ACC112 (cell line): ENCODE results near the gene CADM2.

Experiments
- H2AFZ ChIP-seq: fragments of 200-600 bp; sonication (generic); one replicate; pipeline ENCODE4 v1.6.0; 2017; ENCODE audit warnings: antibody characterized with exemption, low read length; ENCODE audit not compliant: unreplicated experiment
- H3K27ac ChIP-seq: fragments of 200-600 bp; sonication (generic); 2 replicates; pipeline ENCODE4 v1.5.1; 2014; ENCODE audit warnings: low read depth, mild to moderate bottlenecking, antibody characterized with exemption, low read length, moderate library complexity
- H3K27me3 ChIP-seq: fragments of 200-600 bp; sonication (generic); 2 replicates; pipeline ENCODE4 v1.6.1; 2014; ENCODE audit warnings: mild to moderate bottlenecking, antibody characterized with exemption, low read length, moderate library complexity, mixed read lengths; ENCODE audit not compliant: insufficient read depth
- H3K36me3 ChIP-seq: fragments of 200-600 bp; sonication (generic); 2 replicates; pipeline ENCODE4 v1.6.1; 2016; ENCODE audit warnings: mild to moderate bottlenecking, antibody characterized with exemption, low read length, moderate library complexity, mixed read lengths; ENCODE audit not compliant: insufficient read depth
- H3K4me1 ChIP-seq: fragments of 200-600 bp; sonication (generic); one replicate; pipeline ENCODE4 v1.6.1; 2016; ENCODE audit warnings: low read length, mixed read lengths; ENCODE audit not compliant: insufficient read depth, unreplicated experiment, control insufficient read depth
- H3K4me3 ChIP-seq: fragments of 200-600 bp; sonication (generic); 2 replicates; pipeline ENCODE4 v1.5.1; 2014; ENCODE audit warnings: mild to moderate bottlenecking, low read depth, low read length
- H3K79me2 ChIP-seq: fragments of 200-600 bp; sonication (generic); one replicate; pipeline ENCODE4 v1.6.0; 2016; ENCODE audit warnings: low read length; ENCODE audit not compliant: control insufficient read depth, unreplicated experiment, insufficient read depth

Gene CADM2

GRCh38 chr3:85254738-85255137 lies 295.9 kb downstream of the CADM2 start:
- no peaks in the 10 kb centered on the region for H3K27me3 ChIP-seq
- no peak overlapping the region for H2AFZ ChIP-seq
- H3K4me1 ChIP-seq = no peaks in the 10 kb centered on the region
- no peak overlapping the region for H3K4me3 ChIP-seq
- H3K79me2 ChIP-seq = no peaks in the 10 kb centered on the region
- no peak overlapping the region for H3K27ac ChIP-seq
- no peaks in the 10 kb centered on the region for H3K36me3 ChIP-seq

GRCh38 chr3:85255949-85256348 lies 297.2 kb downstream of the CADM2 start:
- H3K4me3 ChIP-seq = no peak overlapping the region
- no peak overlapping the region for H2AFZ ChIP-seq
- H3K4me1 ChIP-seq = no peaks in the 10 kb centered on the region
- H3K36me3 ChIP-seq = no peaks in the 10 kb centered on the region
- no peaks in the 10 kb centered on the region for H3K79me2 ChIP-seq
- H3K27me3 ChIP-seq = no peaks in the 10 kb centered on the region
- H3K27ac ChIP-seq = no peak overlapping the region

GRCh38 chr3:85258326-85258725 lies 299.5 kb downstream of the CADM2 start:
- H3K27me3 ChIP-seq = no peaks in the 10 kb centered on the region
- no peaks in the 10 kb centered on the region for H3K36me3 ChIP-seq
- H3K27ac ChIP-seq = no peak overlapping the region
- H2AFZ ChIP-seq = no peak overlapping the region
- no peaks in the 10 kb centered on the region for H3K79me2 ChIP-seq
- H3K4me1 ChIP-seq = no peaks in the 10 kb centered on the region
- H3K4me3 ChIP-seq = no peak overlapping the region

- Histone ChIP-seq H3K79me2 (no peaks in the 10 kb centered on the region), H2AFZ (no peak overlapping the region), H3K4me1 (no peaks in the 10 kb centered on the region), H3K36me3 (no peaks in the 10 kb centered on the region), H3K27me3 (no peaks in the 10 kb centered on the region), H3K4me3 (no peak overlapping the region), H3K27ac (no peak overlapping the region)
Observed at GRCh38 chr3:85258819-85259218, 300.0 kb downstream of the CADM2 start.

GRCh38 chr3:85259748-85260147 lies 301.0 kb downstream of the CADM2 start:
- no peaks in the 10 kb centered on the region for H3K27me3 ChIP-seq
- H3K79me2 ChIP-seq = no peaks in the 10 kb centered on the region
- H3K36me3 ChIP-seq = no peaks in the 10 kb centered on the region
- no peak overlapping the region for H2AFZ ChIP-seq
- H3K27ac ChIP-seq = no peak overlapping the region
- no peaks in the 10 kb centered on the region for H3K4me1 ChIP-seq
- no peak overlapping the region for H3K4me3 ChIP-seq

GRCh38 chr3:85264381-85264780 lies 305.6 kb downstream of the CADM2 start:
- H3K27ac ChIP-seq = no peak overlapping the region
- H3K27me3 ChIP-seq = no peaks in the 10 kb centered on the region
- no peaks in the 10 kb centered on the region for H3K36me3 ChIP-seq
- H3K79me2 ChIP-seq = no peaks in the 10 kb centered on the region
- H3K4me1 ChIP-seq = no peaks in the 10 kb centered on the region
- no peak overlapping the region for H2AFZ ChIP-seq
- no peak overlapping the region for H3K4me3 ChIP-seq

- Histone ChIP-seq H2AFZ (no peak overlapping the region), H3K4me1 (no peaks in the 10 kb centered on the region)
Observed at GRCh38 chr3:85270488-85270887, 311.7 kb downstream of the CADM2 start.

GRCh38 chr3:85271911-85272310 lies 313.1 kb downstream of the CADM2 start:
- Histone ChIP-seq H3K27me3 (no peaks in the 10 kb centered on the region), H3K4me3 (no peak overlapping the region), H3K36me3 (no peaks in the 10 kb centered on the region), H3K79me2 (no peaks in the 10 kb centered on the region), H3K27ac (no peak overlapping the region), H3K4me1 (no peaks in the 10 kb centered on the region), H2AFZ (no peak overlapping the region)

More at GRCh38 chr3:85270488-85270887, 311.7 kb downstream of the CADM2 start:
- H3K27ac ChIP-seq = no peak overlapping the region
- H3K4me3 ChIP-seq = no peak overlapping the region
- no peaks in the 10 kb centered on the region for H3K79me2 ChIP-seq
- H3K27me3 ChIP-seq = no peaks in the 10 kb centered on the region
- no peaks in the 10 kb centered on the region for H3K36me3 ChIP-seq

- Histone ChIP-seq H3K36me3 (no peaks in the 10 kb centered on the region), H3K4me3 (no peak overlapping the region), H3K27ac (no peak overlapping the region), H3K27me3 (no peaks in the 10 kb centered on the region), H3K4me1 (no peaks in the 10 kb centered on the region), H3K79me2 (no peaks in the 10 kb centered on the region), H2AFZ (no peak overlapping the region)
Observed at GRCh38 chr3:85288257-85288656, 329.5 kb downstream of the CADM2 start.

GRCh38 chr3:85297291-85297690 lies 338.5 kb downstream of the CADM2 start:
- H3K4me1 ChIP-seq = no peaks in the 10 kb centered on the region
- H2AFZ ChIP-seq = no peak overlapping the region
- H3K27ac ChIP-seq = no peak overlapping the region
- H3K36me3 ChIP-seq = no peaks in the 10 kb centered on the region
- no peak overlapping the region for H3K4me3 ChIP-seq
- no peaks in the 10 kb centered on the region for H3K79me2 ChIP-seq
- H3K27me3 ChIP-seq = no peaks in the 10 kb centered on the region

- Histone ChIP-seq H2AFZ (no peak overlapping the region), H3K4me3 (no peak overlapping the region), H3K27ac (no peak overlapping the region), H3K36me3 (no peaks in the 10 kb centered on the region), H3K79me2 (no peaks in the 10 kb centered on the region), H3K4me1 (no peaks in the 10 kb centered on the region), H3K27me3 (no peaks in the 10 kb centered on the region)
Observed at GRCh38 chr3:85298032-85298431, 339.2 kb downstream of the CADM2 start.
